Midbrain (tissue), 1 donor: ENCODE measurements around the gene TRPM3.

Experiments
- DNase-seq: peaks from one replicate; lab custom pipeline; 2025; lab: John Stamatoyannopoulos, UW

Gene TRPM3

DNA sequence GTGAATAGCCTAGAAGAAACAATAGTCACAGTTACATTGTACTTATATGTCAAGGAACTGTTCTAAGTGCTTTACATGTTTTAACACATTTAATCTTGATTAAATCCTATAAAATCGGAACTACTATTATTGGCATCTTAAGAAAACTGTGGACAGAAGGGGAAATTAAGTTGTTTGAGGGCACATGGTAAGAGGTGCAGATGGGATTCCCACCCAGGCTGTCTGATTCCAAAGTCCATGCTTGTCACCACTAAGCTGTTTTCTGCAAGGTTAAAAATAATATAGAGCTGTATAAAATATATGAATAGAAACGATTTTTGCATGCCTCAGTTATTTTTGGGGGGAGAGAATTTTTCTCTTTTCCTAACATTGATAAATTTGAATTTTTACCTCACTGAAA, 512.4 kb downstream of the TRPM3 start:
- no peak for DNase-seq

GRCh38 chr9:70607926-70608325, 513.5 kb downstream of the TRPM3 start:
- DNase-seq = no peak

- DNase-seq = no peak
Observed at GRCh38 chr9:70607329-70607728, 514.1 kb downstream of the TRPM3 start.

DNA sequence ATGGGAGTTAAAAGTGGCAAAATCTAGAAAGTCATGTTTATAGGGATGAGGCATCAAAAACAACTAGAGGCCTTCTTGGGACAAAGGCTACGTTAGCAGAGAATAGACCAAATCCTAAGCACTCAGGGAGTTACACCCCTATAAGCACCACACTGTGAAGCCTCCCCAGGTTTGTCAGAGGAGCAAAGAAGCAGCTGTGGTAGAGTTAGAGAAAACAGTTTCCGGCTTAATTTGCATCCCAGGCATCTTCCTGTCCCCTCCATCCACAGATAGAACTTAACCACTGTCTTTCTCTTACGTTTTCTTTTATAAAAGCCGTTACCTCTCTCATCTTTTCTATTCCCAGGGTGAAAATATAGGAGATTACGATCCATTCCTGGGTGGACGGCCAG, 518.4 kb downstream of the TRPM3 start:
- DNase-seq = no peak

DNA sequence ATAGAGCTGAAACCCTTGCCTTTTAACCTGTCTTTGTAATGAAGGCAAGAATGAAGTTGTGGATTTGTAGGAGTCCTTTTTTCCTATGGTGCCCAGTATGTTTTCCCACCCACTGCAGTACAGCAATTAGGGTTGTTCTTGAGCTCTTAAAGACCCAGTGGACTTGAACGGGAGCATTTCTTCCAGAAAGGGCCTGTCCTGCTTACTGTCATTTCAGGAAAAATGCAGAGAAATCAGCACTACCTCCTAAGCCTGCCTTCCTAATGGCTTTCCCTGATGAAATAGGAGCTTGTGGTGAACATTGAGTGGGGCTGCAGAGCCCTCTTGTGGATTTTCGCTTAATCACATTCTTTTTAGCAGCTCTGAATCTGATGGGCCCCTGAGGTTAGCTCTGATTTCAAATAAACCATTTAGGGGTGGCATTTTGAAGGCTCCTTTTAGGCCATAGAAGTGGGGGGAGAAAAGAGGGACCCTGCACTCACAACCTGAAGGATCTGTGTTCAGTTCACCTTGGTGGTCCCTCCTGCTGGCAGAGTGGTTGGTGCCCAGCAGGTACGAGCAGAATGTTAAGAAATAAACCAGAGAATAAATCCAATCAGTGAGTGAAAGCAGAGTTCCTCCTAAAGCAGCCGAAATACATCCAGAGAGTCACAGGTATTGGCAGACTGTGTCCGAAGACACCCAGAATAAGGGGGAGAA, 519.0 kb downstream of the TRPM3 start:
- DNase-seq = peak; percentile 83

GRCh38 chr9:70601000-70601951, 520.1 kb downstream of the TRPM3 start:
- peak; percentile 86 for DNase-seq

DNA sequence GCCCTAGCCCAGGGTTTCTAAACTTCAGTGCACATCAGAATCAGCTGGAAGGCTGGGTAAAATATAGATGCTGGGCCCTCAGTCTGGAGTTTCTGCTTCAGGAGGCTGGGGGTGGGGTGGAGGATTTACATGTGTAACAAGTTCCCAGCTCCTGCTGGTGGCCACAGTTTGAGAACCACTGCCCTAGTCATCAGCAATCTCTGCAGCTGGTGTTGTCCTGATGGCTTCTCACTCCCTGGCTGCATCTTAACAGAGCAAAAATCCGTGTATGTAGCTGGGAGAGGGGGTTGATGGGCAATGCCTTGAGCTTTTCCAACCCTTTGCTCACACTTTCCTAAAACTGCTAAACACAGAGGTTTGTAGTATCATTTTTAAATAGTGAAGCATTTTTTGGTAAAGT, 520.9 kb downstream of the TRPM3 start:
- DNase-seq = peak; percentile 11

GRCh38 chr9:70597886-70598285, 523.5 kb downstream of the TRPM3 start:
- no peak for DNase-seq

- no peak for DNase-seq
Observed at GRCh38 chr9:70595211-70595610, 526.2 kb downstream of the TRPM3 start.

GRCh38 chr9:70594386-70594944, 527.0 kb downstream of the TRPM3 start:
- DNase-seq = no peak

DNA sequence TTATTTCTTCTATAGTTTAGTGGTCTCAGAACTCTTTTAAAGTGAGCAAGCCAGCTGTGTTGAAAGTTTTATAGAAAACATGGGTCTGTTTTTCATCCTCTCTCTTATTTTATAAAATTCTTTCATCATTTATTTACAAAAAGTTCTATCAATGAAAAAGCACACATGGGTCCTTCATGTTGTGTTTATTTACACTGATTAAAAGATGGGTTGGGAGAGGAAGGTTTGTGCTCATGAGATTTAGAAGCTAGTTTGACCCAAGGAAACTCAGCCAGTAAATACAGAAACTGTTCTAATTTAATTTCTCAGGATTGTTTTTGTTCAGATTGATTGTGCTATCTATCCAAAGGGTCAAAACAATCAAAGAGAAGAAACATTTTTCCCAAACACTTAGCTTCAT, 528.2 kb downstream of the TRPM3 start:
- no peak for DNase-seq

GRCh38 chr9:70590315-70590677, 531.1 kb downstream of the TRPM3 start:
- no peak for DNase-seq

GRCh38 chr9:70589571-70590314, 531.7 kb downstream of the TRPM3 start:
- DNase-seq = no peak

GRCh38 chr9:70588999-70589398, 532.4 kb downstream of the TRPM3 start:
- no peak for DNase-seq

- DNase-seq = no peak
Observed at GRCh38 chr9:70588381-70588780, 533.0 kb downstream of the TRPM3 start.

- no peak for DNase-seq
Observed at GRCh38 chr9:70587201-70587600, 534.2 kb downstream of the TRPM3 start.

- no peak for DNase-seq
Observed at GRCh38 chr9:70586476-70586875, 534.9 kb downstream of the TRPM3 start.

GRCh38 chr9:70581955-70582350, 539.5 kb downstream of the TRPM3 start:
- DNase-seq = no peak

GRCh38 chr9:70581214-70581954, 540.0 kb downstream of the TRPM3 start:
- no peak for DNase-seq

DNA sequence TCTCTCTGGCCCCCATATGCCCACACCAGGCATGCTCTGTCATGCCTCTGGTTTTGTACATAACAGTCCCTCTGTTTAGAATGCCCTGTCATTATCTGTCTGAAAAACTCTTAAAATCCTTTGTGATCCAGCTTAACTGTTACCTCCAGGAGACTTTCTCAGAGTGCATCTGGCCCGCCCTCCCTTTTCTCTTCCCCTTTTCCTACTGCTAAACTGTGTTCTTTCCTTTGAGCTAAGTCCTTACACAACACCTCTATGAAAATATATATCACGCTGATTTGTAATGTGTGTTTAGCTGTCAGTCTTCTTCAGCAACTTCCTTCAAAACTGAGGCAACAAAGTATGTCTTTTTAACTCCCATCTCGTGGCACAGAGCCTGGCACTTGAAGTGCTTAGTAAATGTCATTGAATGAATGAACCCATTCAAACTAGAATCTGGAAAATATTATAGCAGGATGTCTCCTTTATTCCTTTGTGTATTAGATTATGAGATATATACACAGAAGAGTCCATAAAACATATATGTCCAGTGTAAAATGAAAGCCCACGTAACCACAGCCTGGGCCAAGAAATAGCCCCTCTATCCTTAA, 540.7 kb downstream of the TRPM3 start:
- DNase-seq = no peak

DNA sequence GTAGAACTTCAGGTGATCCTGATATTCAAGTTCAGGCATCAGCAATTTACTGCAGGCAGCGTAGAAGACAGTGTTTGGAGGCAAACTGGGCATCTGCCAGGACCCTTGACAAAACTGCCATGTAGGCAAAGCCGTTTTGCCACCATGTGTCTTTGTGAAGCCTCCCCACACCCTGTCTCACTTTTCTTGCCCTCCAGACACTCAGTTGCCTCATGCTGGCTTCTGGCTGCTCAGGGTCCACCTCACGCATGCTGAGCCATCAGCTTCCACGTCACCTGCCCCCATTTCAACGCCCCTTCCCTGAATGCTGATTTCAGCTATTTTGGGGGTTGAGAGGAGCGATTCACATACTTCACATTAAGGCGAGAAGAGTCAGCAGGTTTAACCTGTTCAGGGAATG, 541.7 kb downstream of the TRPM3 start:
- no peak for DNase-seq
